Measurements from ENCODE around the gene TMEM161A.
A peak's percentile ranks its signal among the peaks of the same experiment; 100 is the strongest.

DNA sequence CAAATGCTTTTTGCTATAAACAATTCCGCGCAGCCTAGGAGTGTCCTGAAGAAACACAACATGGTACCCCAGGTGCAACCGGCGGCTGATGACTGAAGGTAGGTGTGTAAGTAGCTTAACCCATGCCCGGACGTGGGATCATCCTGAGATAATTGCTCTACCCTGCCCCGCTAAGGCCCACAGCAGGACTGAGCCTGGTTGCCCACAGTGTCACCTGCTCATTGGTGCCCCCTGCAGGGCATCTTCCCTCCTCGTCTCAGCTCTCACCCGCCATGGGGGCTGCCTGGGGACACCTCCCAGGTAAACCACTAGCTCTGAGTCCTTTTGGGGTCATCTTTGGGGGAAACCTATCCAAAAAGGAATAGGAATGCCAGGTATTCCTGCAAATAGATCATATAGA is 22.3 kb downstream of the TMEM161A start:
- TF ChIP-seq CTCF (IDR thresholded peaks at IDR 0.05) (peak; percentile 53), EZH2 (IDR thresholded peaks at IDR 0.05; ENCODE audit: borderline replicate concordance, insufficient read depth, low read depth, low read length, poor library complexity, severe bottlenecking) (no peak)
